Mammary epithelial cell (primary cell): ENCODE results near the gene INPP4A.

Experiments
- CTCF ChIP-seq, 2 donors: IDR thresholded peaks in 1 of 2; conservative IDR thresholded peaks in 1 of 2; 2 replicates each; pipeline ENCODE4 v1.5.1; 2011 to 2012; ENCODE audit warnings: inconsistent platforms in 2 of 2, low read length in 2 of 2, mild to moderate bottlenecking in 2 of 2, control low read depth in 1 of 2, low read depth in 1 of 2; ENCODE audit not compliant: insufficient read depth in 1 of 2; ENCODE audit errors: extremely low read depth in 1 of 2
- EZH2 ChIP-seq: IDR thresholded peaks from 2 replicates; pipeline ENCODE4 v1.6.1; 2012; ENCODE audit warnings: low read length, inconsistent platforms, borderline replicate concordance

GRCh38 chr2:98588880-98589431 lies 144.3 kb downstream of the INPP4A start:
- no peak for TF ChIP-seq CTCF (conservative IDR thresholded peaks at IDR 0.05 in 1 of 2, IDR thresholded peaks at IDR 0.05 in 1 of 2; ENCODE audit: extremely low read depth in 1 of 2, insufficient read depth in 1 of 2, low read depth in 1 of 2, low read length in 2 of 2)
- no peak for TF ChIP-seq EZH2
